CMK (cell line): ENCODE measurements around the gene FA2H.
"Not testable (repeated sequence)": the region's sequence is repeated elsewhere in the genome, so short reads cannot be mapped to it uniquely, and the experiment has no call there.

Experiments
- DNase-seq: peaks from one replicate; pipeline ENCODE4 v3.0.0-alpha.2; 2010; ENCODE audit warnings: low read depth

The FA2H gene

DNA sequence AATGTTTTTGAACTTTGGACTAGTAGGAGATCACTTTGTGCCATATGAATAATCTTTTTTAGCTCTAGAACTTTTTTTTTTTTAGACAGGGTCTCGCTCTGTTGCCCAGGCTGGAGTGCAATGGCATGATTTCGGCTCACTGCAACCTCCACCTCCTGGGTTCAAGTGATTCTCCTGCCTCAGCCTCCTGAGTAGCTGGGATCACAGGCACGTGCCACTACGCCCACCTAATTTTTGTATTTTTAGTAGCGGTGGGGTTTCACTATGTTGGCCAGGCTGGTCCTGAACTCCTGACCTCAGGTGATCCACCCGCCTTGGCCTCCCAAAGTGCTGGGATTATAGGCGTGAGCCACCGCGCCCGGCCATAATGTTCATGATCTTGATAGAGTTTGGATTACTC lies 105.7 kb downstream of the FA2H start:
- not testable (repeated sequence) for DNase-seq

DNA sequence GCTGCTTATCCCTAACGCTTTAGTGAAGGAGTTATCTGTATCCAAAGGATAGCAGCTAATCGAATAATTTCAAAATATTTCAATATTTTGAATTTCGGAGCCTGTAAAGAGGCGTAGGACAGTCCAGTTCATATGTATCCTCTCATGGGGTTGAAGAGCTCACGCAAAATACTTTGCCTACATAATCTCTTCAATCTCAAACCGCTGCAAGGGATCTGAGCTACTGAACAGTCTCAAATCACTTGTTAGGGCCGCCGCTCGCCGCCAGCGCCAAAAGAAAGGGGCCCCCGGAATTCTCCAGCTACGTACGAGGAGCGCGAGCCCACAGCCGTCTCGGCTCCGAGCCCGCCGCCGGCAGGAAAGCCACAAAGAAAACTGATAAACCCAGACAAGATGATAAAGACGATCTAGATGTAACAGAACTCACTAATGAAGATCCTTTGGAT lies 107.3 kb downstream of the FA2H start:
- peak; percentile 41 for DNase-seq

DNA sequence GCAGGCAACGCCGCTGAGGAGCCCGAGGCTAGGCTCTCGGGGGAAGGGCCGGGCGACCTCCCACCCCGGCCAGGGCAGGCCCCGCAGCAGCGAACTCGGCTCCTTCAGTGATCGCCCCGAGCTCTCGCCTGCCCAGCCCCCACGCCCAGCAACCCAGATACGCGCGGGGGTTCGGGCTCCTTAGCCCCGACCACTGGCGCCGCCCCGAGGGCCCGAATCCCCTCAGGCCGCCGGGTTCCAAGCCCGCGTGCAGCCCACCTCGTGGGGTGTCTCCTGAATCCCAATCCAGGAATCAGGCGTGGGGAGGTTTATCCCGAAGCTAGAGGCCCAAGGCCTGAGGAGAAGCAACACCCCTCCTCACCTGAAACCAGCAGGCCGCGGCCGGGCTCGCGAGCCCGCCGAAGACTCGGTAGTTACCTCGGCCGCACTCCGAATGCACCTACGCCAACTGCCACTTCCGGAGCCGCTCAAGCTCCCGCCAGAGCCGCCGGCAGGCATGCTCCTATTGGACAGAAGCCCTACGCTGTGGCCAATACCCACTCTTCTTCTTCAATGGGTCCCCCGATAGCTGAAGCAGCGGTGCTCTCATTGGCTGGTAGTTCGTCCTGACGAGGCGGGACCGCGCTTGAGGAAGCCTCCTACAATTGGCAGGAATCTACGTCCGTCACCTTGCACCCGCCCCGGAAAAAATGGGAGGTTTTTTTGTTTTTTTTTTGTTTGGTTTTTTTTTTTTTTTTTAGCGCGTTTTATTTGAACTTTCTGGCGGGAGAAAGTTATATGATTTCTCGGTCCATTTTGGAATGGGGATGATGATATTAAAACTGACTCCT lies 108.0 kb downstream of the FA2H start, which contains the start of gene RFWD3:
TSS of gene RFWD3 (minus strand) at position 453 of the 830 bp plus-strand sequence. CDS start 5,428 bp downstream, outside the sequence.
- DNase-seq = peak; percentile 96

- no peak for DNase-seq
Measured at GRCh38 chr16:74666010-74666421, 108.6 kb downstream of the FA2H start.
